Stimulated activated effector memory CD8-positive, alpha-beta T cell treated with anti-CD3 and anti-CD28 coated beads, Interleukin-12 subunit alpha, Interleukin-12 subunit beta, amount 100 ng/mL, for 72 hours (primary cell): ENCODE measurements around the gene RBM18.

Experiments
- ATAC-seq: fragments of 150-1000 bp; cut with Tn5 transposase; 2 replicates; pipeline ENCODE4 v1.10.0; 2021
- DNase-seq, 2 donors: peaks; one replicate each; pipeline ENCODE4 v3.0.0; 2021 to 2022; ENCODE audit warnings: low spot score in 2 of 2
- H3K27ac Mint-ChIP-seq: one replicate; pipeline ENCODE4 v1.8.0; 2022; ENCODE audit warnings: mild to moderate bottlenecking, mixed read lengths
- H3K36me3 Mint-ChIP-seq: one replicate; pipeline ENCODE4 v1.8.0; 2022; ENCODE audit warnings: mild to moderate bottlenecking, mixed read lengths
- H3K4me1 Mint-ChIP-seq: one replicate; pipeline ENCODE4 v1.8.0; 2022; ENCODE audit warnings: mixed read lengths
- H3K4me3 Mint-ChIP-seq: one replicate; pipeline ENCODE4 v1.8.0; 2022; ENCODE audit warnings: mild to moderate bottlenecking, mixed read lengths
- H3K9me3 Mint-ChIP-seq: one replicate; pipeline ENCODE4 v1.8.0; 2022; ENCODE audit warnings: mixed read lengths

Gene RBM18

GRCh38 chr9:122219856-122220672, 44.6 kb downstream of the RBM18 start:
- no peak for DNase-seq

GRCh38 chr9:122218935-122219855, 45.4 kb downstream of the RBM18 start:
- no peak overlapping the region for H3K27ac Mint-ChIP-seq
- no peaks in the 10 kb centered on the region for H3K36me3 Mint-ChIP-seq
- DNase-seq (no peak), ATAC-seq (peak; percentile 35)
- peak overlapping the region; percentile 58 for H3K4me3 Mint-ChIP-seq
- no peaks in the 10 kb centered on the region for H3K9me3 Mint-ChIP-seq
- peaks cover 31% of the 10 kb centered on the region for H3K4me1 Mint-ChIP-seq

More at GRCh38 chr9:122219856-122220672, 44.6 kb downstream of the RBM18 start:
- no peaks in the 10 kb centered on the region for H3K9me3 Mint-ChIP-seq
- no peak overlapping the region for H3K27ac Mint-ChIP-seq
- H3K4me3 Mint-ChIP-seq: peak overlapping the region; percentile 58
- ATAC-seq: no peak
- H3K36me3 Mint-ChIP-seq: no peaks in the 10 kb centered on the region
- peaks cover 31% of the 10 kb centered on the region for H3K4me1 Mint-ChIP-seq

DNA sequence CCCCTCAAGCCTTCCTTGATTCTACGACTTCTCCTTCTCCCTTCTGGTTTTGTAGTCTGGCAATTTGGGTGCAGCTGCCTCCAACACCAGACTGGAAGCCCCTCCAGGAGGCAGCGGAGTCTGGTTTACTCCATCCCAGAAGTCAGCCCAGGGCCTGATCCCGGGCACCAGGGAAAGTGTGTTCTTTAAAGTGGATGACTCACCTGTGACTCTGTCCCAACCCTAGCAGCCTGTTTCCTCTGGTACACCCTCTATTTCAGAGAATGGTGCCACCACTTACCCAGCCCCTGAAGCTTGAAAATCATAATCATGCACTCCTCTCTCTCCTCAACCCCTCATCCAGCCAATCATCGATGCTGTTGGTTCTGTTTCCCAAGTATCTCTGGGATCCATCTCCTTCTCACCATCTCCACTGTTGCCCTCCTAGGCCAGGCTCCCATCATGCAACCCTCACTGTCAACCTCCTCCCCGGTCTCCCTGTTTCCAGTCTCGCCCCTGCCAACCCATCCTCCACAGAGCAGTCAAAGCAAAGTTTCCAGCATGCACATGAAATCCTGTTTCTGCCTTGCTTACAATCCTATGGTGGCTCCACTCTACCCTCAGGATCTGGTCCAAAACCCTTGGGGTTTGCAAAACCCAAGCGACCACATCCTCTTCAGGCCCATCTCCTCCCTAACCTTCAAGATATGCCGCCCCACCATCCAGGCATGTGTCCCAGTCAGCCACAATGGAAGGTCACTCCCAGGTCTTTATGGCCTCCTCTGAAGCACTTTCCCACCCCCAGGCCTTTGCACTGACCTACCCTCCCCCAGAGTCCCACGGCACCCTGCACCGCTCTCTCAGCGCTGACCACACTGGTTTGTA, 46.3 kb downstream of the RBM18 start:
- no peak for ATAC-seq
- peak overlapping the region; percentile 58 for H3K4me3 Mint-ChIP-seq

GRCh38 chr9:122217640-122218039, 47.0 kb downstream of the RBM18 start:
- no peak overlapping the region for H3K27ac Mint-ChIP-seq
- H3K4me3 Mint-ChIP-seq: no peak overlapping the region
- no peak for ATAC-seq
- DNase-seq: no peak
- peaks cover 39% of the 10 kb centered on the region for H3K4me1 Mint-ChIP-seq
- H3K9me3 Mint-ChIP-seq: no peaks in the 10 kb centered on the region
- H3K36me3 Mint-ChIP-seq: no peaks in the 10 kb centered on the region

More for the DNA sequence above, 46.3 kb downstream of the RBM18 start:
- Mint-ChIP-seq H3K9me3 (no peaks in the 10 kb centered on the region), H3K4me1 (peaks cover 33% of the 10 kb centered on the region), H3K27ac (no peak overlapping the region), H3K36me3 (no peaks in the 10 kb centered on the region)
- DNase-seq: no peak

GRCh38 chr9:122216798-122217418, 47.7 kb downstream of the RBM18 start:
- Mint-ChIP-seq H3K4me3 (no peak overlapping the region), H3K36me3 (no peaks in the 10 kb centered on the region), H3K27ac (no peak overlapping the region), H3K9me3 (no peaks in the 10 kb centered on the region), H3K4me1 (peaks cover 39% of the 10 kb centered on the region)
- ATAC-seq (no peak), DNase-seq (no peak)

GRCh38 chr9:122216138-122216797, 48.4 kb downstream of the RBM18 start:
- Mint-ChIP-seq H3K27ac (no peak overlapping the region), H3K4me1 (peaks cover 39% of the 10 kb centered on the region), H3K4me3 (no peak overlapping the region), H3K36me3 (no peaks in the 10 kb centered on the region), H3K9me3 (no peaks in the 10 kb centered on the region)
- DNase-seq (no peak), ATAC-seq (no peak)

DNA sequence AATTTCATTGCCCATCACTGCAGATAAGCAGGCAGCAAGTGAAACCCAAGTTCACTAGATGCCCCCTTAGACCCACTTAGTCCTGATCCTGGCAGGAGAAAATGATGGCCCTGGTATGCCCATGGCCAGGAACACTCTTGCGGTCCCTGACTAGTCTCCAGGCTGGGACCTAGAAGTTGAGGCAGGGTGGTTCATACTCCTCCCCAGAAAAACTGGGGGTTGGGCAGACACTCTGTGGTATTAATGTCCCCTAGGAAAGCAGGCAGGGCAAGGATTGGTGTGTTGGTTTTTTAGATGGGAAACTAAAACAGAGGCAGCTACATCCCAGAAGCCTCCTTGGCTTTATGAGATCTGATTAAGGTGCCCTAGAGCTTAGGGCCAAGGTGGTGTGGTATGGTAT, 49.0 kb downstream of the RBM18 start:
- H3K9me3 Mint-ChIP-seq: no peaks in the 10 kb centered on the region

GRCh38 chr9:122214507-122214906, 50.1 kb downstream of the RBM18 start:
- no peak for DNase-seq
- no peaks in the 10 kb centered on the region for H3K9me3 Mint-ChIP-seq
- H3K4me1 Mint-ChIP-seq: peaks cover 25% of the 10 kb centered on the region
- peak overlapping the region; percentile 50 for H3K4me3 Mint-ChIP-seq
- no peak for ATAC-seq
- H3K36me3 Mint-ChIP-seq: no peaks in the 10 kb centered on the region
- no peak overlapping the region for H3K27ac Mint-ChIP-seq

More for the DNA sequence above, 49.0 kb downstream of the RBM18 start:
- H3K27ac Mint-ChIP-seq: no peak overlapping the region
- no peak for ATAC-seq
- no peak for DNase-seq
- H3K4me1 Mint-ChIP-seq: peaks cover 37% of the 10 kb centered on the region
- H3K4me3 Mint-ChIP-seq: no peak overlapping the region
- H3K36me3 Mint-ChIP-seq: no peaks in the 10 kb centered on the region

DNA sequence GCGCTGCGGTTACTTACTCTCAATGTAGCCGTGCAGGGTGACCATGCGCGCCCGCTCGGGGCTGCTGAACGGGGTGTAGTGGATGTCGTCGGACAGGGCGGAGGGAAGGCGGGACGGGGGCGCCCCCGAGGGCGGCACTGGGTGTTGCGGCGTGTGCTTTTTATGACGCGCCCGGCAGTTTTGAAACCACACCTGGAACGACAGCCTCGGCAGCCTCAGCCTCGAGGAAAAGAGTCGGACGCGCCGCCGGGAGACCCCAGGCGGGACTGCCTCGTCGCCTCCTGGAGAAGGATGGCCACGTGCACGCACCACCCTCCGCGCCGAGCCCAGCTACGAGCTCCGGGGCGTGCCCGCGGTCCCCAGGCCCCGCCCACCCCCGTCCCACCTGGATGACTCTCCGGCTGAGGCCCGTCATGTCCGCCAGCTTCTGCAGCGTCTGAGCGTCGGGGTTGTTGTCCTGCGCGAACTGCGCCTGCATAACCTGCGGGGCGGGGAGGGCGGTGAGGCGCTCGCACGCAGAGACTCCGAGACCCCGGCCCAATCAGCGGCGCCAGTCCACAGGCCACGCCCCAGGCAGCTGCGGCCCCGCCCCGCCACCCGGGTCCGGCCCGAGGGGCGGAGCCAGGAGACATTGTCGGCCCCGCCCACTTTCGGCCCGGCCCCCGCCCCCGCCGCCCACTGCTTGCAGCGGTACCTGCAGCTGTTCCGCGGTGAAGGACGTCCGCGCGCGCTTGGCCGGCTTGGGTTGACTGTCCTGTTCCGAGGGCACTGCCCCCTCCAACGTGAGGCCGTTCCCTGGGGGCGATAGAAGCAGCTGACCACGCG, 50.8 kb downstream of the RBM18 start:
- Mint-ChIP-seq H3K4me3 (peak overlapping the region; percentile 50), H3K4me1 (peaks cover 18% of the 10 kb centered on the region), H3K36me3 (no peaks in the 10 kb centered on the region), H3K9me3 (no peaks in the 10 kb centered on the region), H3K27ac (no peak overlapping the region)
- ATAC-seq (peak; percentile 75), DNase-seq (peak in 1 of 2 donors; percentile 32)

- Mint-ChIP-seq H3K4me1 (peaks cover 12% of the 10 kb centered on the region), H3K27ac (no peak overlapping the region), H3K4me3 (peak overlapping the region; percentile 50), H3K9me3 (no peaks in the 10 kb centered on the region), H3K36me3 (no peaks in the 10 kb centered on the region)
- ATAC-seq (no peak), DNase-seq (no peak)
Observed at GRCh38 chr9:122213102-122213588, 51.5 kb downstream of the RBM18 start.

DNA sequence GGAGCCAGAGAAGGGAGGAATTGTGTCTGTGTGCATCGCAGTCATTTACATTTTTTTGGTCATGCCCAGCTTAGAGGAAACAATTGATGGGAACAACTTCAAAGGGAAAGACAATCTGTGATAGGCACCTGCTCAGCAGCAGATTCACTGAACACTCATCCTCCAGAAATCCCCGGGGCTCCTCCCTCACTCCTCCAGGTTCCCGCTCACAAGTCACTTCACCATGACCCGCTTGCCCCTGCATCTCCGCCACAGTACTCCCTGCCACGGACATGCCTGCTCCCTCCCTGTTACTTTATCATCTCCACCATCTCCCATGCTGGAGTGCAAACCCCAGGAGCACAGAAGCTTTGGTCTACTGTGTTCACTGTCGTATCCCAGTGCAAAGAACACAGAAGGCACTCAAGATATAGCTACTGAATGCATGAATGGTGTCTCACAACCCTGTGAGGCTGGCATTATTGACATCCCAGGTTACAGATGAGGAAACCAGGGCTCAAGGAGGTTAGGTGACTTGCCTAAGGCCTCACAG, 52.1 kb downstream of the RBM18 start:
- H3K4me3 Mint-ChIP-seq: peak overlapping the region; percentile 50
- peaks cover 8% of the 10 kb centered on the region for H3K4me1 Mint-ChIP-seq
- H3K9me3 Mint-ChIP-seq: no peaks in the 10 kb centered on the region
- no peaks in the 10 kb centered on the region for H3K36me3 Mint-ChIP-seq
- ATAC-seq: no peak
- H3K27ac Mint-ChIP-seq: no peak overlapping the region
- no peak for DNase-seq

DNA sequence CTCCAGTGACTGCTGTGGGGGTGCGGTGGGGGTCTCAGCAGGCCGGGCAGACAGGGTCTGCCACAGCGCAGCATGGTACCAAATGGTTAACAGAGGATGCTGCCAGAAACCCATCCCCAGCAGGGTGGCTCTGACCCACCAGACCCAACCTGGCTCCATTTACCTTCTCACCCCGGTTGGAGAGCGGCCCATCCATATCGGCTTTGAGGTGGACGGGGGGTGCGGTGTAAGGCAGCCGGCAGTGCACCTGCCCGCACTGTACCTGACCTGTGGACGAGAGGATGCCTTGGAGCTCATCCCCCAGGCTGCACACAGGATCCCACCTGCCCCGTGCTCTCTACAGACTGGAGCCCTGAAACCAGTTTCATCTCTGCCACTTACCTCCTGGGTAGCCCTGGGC, 55.2 kb downstream of the RBM18 start:
- H3K4me1 Mint-ChIP-seq: peaks cover 8% of the 10 kb centered on the region
- no peak for DNase-seq
- no peak overlapping the region for H3K27ac Mint-ChIP-seq
- H3K9me3 Mint-ChIP-seq: no peaks in the 10 kb centered on the region
- ATAC-seq: no peak
- no peak overlapping the region for H3K4me3 Mint-ChIP-seq
- no peaks in the 10 kb centered on the region for H3K36me3 Mint-ChIP-seq

- DNase-seq: no peak
- Mint-ChIP-seq H3K4me3 (no peak overlapping the region), H3K4me1 (no peaks in the 10 kb centered on the region), H3K27ac (no peak overlapping the region), H3K9me3 (no peaks in the 10 kb centered on the region), H3K36me3 (no peaks in the 10 kb centered on the region)
- ATAC-seq: no peak
Observed at GRCh38 chr9:122207096-122207495, 57.5 kb downstream of the RBM18 start.
